ENCODE results near the gene IL6R.

- TF ChIP-seq CTCF (IDR thresholded peaks at IDR 0.05; ENCODE audit: insufficient read depth, low read length) = no peak
- TF ChIP-seq POLR2AphosphoS5 (IDR thresholded peaks at IDR 0.05; ENCODE audit: low read depth) = no peak
- no peak for TF ChIP-seq REST (IDR thresholded peaks at IDR 0.05; ENCODE audit: insufficient replicate concordance, low read depth)
- TF ChIP-seq GABPA (IDR thresholded peaks at IDR 0.05; ENCODE audit: low read depth) = no peak
Observed at GRCh38 chr1:154453161-154453560, 48.0 kb downstream of the IL6R start.
